Measurements from ENCODE around the gene NSMF.

NSMF gene

DNA sequence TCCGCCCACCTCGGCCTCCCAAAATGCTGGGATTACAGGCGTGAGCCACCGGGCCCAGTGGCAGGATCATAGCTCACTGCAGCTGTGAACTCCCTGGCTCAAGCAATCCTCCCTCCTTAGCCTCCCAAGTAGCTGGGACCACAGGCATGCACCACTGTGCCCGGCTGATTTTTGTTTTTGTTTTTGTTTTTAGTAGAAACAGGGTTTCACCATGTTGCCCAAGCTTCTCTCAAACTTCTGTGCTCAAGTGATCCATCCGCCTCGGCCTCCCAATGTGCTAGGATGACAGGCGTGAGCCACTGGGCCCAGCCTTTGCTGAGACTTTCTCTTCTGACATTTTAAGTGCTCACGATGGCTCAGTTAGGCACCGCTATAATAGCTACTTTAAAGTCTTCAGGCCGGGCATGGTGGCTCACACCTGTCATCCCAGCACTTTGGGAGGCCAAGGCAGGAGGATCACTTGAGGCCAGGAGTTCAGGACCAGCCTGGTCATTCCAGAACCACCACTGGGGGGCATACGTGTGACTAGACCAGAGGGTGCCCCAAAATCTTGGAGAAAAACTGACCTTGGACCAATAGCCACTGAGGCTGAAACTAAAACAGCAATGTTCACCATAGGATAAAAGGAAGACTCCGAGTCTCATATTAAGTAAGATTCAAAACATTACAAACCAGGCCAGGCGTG lies 14.9 kb downstream of the NSMF start:
- no peak for DNase-seq

DNA sequence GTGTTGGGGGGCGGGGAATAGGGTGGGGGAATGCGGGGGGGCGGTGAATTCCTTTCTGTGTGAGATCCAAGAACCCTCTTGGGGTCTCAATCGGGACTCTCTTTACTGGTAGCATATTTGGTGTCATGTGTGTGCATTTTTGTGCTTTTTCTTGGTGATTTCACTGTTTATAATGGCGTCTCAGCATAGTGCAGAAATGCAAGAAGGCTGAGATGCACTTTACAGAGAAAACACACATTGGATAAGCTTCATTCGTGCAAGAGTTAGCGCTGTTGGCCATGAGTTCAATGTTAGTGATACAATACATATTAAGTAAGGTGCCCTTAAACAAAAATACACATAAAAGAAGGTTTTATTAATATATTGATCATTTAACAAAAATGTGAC lies 17.2 kb downstream of the NSMF start:
- DNase-seq, result no peak

DNA sequence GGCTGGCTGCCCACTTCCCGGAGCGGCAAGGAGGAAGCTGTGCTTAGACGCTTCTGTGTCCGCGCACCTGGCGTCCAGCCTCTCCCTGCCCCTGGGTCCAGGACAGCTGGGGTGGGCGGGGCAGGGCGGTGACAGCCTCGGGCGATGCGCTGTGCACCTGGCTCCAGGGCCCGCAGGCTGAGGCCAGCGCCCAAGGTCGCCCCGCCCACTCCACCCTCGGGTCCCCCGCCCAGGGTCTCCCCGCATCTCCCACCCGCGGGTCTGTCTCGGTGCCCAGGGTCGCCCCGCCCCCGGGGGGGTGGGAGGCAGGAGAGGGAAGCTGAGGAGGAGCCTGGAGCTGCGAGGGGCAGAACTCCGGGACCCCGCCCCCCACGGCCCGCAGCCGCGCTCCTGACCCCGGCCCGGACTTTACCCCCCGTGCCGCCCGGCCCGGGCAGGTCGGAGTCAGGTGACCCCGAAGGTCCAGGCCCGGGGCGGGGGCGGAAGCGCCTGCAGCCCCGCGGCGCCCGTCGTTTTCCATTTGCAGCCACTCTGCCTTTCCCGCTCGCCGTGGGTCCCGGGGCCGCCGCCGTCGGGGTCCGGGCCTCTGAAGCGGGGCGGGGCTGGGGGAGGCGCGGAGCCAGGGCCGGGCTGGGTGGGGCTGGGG lies 17.7 kb downstream of the NSMF start, which contains the start of gene ENTPD8:
Gene ENTPD8, minus strand, starts transcription at position 69 of the 646 bp plus-strand sequence. CDS start 3,072 bp downstream, outside the sequence.
- DNase-seq, result peak; percentile 99

DNA sequence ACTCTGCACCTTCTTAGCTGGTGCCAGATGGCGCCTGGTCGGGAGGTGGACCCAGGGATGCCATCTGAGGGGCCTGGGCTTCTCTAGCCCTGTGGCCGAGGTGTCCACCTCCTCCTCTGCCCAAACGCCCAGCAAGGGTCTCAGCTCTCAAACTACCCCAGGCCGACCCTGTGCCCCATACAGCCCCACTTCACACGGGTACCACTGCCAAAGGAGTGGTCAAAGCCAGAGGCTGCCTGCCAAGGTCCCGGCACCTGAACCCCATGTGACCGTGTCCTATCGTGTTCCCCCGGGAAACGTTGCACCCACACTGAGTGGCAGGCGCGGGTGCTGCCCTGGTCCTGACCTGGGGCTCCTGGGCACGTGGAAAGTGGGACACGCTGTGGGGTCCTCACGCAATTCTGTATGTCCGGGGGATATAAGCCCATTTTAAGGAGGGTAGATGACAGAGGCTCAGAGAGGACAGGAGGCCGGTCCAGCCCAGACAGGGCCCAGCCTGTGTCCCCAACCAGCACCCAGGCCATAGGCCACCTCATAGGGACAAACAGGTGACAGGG lies 19.9 kb downstream of the NSMF start:
- peak; percentile 41 for DNase-seq

DNA sequence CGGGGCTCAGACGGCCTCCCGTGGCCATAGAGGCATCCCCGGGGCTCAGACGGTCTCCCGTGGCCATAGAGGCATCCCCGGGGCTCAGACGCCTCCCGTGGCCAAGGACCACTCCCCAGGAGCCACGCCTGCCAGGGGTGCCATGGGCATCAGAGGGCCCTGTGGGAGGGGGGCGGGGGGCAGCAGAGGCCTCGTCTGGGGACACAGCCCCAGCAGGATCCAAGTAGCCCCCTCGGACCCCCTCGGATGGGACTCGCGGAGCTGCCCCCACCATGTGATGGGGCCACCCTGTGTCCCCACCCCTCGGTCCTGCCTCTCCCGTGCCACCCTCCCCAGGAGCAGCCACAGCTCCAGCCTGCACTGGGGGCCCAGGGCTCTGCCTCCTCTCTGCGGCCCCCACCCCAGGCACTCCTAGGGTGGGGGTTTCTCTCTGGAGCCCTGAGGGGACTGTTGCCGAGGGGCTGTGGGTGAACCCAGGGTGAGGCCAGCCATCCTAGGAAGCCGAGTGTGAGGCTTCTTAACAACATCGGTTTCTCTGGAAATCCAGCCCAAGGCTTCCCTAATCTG lies 20.5 kb downstream of the NSMF start:
- no peak for DNase-seq

DNA sequence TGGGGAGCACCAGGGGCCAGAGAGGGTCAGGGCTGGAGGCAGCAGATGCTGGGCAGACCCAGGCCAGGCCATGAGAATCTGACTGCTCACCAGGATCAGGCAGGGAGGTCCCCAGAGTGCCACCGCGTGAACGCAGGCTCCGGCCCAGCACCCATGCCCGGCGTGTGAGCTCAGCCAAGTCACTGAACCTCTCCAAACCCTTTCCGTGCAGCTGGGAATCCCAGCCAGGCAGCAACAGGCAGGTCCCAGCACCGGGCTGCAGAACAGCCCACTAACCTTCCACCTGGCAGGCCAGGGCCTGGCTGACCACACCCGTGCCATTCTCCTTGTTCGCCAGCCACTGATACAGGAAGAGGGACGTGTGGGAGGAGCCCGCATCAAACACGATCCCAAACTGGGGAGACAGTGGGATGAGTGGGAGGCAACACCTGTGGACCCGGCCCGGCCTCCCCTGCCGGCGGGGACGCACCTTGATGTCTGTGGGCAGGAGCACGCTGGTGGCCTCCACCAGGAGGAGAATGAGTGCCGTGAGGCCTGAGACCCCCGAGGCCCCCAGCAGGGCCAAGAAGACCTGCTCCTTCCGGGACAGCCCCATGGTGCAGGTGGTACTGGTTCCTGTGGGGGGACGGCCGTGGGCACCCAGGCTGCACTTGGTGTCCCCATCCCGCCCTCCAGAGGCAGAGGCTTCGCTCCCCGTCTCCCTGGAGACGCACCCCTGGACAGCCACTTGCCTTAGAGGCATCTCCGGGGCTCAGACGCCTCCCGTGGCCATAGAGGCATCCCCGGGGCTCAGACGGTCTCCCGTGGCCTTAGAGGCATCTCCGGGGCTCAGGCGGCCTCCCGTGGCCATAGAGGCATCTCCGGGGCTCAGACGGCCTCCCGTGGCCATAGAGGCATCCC lies 21.2 kb downstream of the NSMF start:
- no peak for DNase-seq

DNA sequence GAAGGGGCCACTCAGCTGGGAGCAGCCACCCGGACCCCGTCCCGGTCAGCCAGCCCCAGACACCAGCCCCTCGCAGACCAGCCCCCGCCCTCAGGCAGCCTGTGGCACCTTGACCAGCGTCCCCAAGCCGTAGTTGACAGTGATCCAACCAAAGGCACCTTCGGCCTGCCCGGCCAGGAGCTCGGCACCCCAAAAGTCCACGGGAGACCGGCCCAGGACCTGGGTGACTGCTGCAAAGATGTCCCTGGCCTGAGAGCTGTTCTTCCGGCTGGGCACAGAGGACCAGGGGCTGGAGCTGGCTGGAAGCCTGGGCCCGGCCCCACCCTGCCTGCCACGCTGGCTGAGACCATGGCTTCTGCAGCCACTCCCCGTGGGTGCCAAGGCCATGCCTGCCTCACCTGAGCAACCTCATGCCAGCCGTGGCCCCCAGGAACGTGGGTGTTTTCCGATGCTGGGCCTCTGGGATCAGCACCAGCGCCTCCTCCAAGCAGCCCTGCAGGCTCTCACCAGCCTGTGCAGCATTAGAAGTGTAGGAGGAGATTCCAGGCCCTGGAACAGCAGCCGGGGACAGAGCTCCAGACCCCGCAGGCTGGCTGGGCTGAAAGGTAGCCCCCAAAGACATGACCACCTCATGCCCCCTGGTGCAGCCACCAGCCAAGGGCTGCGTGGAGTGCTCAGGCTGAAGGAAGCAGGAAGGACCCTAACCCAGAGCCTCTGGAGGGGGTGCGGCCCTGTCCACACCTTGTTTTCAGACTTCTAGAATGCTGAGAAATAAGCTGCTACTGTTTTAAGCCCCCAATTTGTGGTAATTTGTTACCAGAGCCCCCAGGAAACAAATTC lies 22.2 kb downstream of the NSMF start:
- no peak for DNase-seq

DNA sequence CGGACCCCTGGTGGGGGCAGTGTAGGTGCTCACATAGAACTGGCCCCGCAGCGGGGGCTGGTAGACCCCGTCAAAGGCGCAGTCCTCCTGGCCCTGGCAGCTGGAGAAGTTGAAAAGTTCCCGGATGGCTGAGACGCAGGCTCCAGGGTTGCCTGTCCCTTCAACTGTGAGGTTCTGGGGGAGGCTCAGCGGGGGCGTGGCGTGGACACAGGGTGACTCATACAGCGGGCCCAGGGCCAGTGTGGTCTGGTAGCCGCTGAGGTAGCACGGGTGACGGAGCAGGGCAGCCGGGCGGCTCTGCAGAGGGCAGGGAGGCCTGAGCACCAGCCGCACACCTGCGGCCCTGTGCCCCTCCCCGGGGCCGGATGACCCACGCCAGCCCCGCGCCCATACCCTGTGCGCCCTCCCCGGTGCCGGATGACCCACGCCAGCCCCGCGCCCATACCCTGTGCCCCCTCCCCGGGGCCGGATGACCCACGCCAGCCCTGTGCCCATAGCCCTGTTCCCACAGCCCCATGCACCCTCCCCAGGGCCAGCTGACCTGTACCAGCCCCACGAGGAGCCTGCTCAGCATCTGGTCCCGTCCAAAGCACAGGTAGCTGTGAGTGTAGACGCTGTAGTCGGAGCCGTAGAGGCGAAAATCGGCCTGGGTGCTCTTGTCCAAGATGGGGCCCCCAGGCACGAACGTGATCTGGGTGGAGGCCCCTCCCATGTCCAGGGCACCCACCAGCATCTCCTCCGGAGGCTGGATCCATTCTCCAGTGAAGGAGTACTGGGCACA lies 23.0 kb downstream of the NSMF start:
- peak; percentile 94 for DNase-seq

DNA sequence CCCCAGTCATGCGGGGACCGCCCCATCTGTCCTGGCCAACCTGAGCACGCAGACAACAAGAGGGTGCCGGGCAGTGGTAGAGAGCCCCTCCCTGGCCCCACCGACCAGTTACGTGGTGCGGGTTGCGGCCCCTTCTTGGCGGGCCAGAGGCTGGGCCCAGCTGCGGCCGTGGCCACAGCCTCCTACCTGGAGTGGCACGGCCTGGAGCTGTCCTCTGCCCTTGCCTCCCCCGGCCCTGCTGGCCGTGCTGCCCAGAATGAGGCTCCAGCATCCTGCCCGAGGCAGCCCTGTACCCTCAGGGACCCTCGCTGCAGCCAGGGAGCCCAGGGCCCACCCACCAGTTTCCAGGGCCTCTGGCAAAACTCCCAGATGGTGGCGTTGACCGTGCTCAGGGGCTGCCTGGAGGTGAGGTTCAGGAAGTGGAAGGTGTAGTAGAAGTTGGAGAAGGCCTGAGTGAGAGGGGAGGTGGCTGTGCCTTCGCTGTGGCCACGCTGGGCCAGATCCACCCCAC lies 23.7 kb downstream of the NSMF start:
- DNase-seq, result no peak

DNA sequence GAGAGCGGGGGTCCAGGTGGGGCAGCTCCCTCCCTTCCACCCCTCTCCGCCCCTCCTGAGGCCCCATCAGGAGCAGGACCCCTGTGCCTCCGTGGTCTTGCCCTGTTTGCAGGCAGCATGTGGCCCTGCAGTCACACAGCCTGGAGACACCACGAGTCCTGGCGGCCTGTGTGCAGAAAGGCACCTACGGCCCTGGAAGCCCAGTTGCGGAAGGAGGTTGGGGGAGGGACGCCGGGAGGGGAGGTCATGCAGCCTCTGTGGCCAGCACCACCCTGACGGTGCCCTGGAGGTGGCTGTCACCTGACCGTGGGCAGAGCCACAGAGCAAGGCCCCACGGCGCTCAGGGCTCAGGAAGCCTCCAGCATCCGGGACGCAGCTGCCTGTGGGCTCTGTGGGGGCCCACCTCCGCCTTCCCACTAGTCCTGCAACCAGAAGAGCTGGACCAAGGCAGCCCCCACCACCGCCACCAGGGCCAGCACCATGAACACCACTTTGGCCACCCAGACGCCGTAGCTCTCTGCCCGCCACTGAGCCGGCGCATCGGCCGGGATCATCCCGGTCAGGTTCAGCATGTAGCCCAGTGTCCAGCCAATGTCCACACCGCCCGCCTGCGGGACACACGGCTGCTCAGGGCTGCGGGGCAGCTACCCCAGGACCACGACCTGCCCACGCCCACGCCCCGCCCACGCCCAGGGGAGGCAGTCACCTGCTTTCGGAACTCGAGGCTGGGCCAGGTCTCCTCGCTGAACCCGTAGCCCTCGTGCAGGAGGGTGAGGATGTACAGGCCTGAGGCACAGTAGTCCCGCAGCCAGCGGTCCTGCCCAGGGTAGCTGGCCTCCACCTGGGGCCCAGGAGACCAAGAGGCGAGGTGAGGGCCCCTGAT lies 24.4 kb downstream of the NSMF start:
- DNase-seq, result no peak

DNA sequence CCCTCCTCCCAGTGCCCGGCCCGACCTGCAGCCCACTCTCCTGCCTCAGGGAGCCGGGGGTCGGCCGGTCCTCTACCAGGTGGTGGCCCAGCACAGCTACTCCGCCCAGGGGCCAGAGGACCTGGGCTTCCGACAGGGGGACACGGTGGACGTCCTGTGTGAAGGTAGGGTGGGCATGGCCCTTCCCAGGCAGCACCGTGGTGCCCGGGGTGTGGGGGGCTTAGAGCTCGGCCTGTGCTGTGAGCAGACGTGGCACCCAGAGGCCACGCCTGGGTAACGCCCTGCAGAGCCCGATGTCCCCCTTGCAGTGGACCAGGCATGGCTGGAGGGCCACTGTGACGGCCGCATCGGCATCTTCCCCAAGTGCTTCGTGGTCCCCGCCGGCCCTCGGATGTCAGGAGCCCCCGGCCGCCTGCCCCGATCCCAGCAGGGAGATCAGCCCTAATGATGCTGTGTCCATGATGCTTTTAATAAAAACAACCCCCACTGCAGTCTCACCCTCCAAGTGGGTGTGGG lies 25.2 kb downstream of the NSMF start:
- no peak for DNase-seq

DNA sequence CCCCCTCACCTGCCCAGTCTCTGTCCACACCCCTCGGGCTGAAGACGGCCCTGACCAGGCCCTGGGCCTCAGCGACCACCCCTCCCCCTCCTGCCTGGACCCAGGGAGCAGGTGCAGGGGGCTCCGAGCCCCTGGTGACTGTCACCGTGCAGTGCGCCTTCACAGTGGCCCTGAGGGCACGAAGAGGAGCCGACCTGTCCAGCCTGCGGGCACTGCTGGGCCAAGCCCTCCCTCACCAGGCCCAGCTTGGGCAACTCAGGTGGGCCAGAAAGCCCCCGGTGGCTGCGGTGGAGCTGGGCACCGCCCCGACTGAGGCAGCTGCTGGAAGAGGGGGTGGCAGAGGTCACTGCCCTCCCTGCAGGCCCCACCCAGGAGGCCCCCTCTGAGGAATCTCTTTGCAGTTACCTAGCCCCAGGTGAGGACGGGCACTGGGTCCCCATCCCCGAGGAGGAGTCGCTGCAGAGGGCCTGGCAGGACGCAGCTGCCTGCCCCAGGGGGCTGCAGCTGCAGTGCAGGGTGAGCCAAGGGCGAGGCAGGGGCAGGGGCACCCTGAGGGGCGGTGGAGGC lies 25.7 kb downstream of the NSMF start:
- DNase-seq, result no peak

DNA sequence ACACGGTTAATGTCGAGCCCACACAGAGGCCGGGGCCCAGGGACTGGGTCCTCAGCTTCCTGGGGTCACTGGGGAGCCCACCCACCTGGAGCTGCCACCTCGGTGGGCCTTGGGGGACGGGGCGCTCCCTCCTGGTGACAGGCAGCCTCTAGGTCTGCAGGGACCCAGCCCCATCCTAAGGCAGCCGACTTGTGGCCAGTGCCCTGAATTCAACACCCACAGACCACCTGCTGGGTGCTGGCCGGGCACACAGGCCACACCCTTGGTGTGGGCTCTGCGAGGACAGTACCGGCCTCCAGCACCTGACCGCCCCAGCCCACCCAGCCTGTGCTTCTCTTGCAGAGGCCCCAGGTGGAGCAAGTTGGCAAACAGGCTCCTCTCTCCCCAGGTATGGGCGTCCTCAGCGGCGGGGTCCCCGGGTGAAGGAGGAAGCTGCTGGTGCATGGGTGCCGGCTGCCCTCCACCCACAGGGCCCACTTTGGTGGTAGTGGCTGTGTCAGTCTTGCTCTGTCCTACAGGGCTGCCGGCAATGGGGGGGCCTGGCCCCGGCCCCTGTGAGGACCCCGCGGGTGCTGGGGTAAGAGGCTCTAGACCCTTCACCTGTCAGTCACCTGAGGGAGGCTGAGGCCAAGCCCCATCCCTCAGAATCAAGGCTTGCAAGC lies 26.3 kb downstream of the NSMF start:
- DNase-seq, result no peak

DNA sequence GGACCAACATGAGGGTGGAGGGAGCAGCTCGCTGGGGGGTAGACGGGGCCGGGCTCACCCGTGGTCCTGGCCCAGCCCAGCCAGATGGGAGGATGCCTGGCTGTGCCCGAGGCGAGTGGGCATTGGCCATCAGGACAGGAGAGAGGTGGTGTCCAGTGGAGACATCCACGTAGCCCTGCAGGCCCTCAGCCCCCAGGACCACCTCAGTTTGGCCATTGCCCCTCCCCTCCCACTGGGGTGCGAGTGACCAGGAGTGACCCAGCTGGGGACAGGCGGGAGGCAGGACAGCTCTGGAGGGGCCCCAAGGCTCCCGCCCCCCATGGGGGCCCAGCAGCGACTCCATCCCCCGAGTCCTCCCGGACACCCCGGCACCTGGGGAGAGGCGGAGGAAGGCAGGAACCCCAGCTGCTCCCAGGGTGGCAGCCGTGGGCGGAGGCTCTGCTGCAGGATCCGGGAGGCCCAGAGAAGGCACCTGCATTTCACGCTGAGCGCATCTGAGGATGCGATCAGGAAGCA lies 27.7 kb downstream of the NSMF start:
- no peak for DNase-seq

DNA sequence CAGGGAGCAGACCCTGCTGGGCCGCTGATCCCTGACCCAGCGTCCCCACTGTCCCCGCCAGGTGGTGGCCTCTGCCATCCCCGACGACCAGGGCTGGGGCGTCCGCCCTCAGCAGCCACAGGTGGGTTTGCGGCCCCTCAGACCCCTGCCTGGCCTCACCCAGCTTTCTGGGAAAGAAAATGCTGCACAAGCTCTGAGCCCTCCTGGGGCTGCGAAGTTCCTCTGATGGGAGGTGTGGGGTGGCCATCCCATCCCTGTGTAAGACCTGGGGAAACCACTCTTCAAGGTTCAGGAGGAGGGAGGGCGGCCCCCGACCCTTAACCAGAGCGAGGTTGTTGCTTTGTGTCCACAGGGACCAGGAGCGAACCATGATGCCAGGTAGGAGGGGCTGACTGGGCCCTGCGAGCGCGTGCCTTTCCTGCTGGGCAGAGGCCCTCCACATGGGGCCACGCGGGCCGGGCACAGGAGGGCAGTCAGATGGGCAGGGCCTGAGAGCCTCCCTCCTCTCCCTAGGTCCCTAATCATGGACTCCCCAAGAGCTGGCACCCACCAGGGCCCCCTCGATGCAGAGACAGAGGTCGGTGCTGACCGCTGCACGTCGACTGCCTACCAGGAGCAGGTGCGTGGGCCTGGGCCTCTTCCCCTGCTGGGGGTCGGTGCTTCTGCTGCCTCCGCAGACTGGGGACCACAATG lies 28.3 kb downstream of the NSMF start:
- DNase-seq, result no peak

DNA sequence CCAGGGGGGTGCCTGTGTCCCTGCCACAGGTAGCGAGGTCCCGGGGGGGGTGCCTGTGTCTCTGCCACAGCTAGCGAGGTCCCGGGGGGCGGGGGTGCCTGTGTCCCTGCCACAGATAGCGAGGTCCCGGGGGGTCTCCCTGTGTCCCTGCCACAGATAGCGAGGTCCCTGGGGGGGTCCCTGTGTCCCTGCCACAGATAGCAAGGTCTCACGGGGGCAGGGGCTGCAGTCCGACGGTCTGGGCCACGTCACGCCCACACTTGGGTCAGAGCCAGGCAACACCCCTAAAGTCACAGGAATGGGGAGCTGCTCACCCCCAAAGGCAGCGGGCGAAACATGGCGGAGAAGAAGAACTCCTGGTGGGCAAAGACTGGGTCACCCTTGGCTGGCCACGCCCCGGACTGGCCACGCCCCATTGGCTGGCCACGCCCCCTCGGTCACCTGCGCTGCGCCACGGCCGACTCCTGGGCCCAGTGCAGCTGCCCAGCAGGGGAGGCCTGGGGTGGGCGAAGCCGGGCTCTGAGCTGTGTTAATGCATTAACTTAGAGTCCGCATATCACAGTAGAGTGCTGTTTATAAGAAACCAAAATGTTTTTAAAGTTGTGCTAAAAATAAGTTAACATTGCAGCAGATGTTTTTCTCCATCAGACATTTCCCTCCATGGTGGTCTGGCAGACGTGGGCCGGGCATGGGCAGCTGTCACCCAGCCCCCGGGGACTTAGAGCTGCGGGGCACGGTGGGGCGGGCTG lies 29.0 kb downstream of the NSMF start:
- peak; percentile 76 for DNase-seq

DNA sequence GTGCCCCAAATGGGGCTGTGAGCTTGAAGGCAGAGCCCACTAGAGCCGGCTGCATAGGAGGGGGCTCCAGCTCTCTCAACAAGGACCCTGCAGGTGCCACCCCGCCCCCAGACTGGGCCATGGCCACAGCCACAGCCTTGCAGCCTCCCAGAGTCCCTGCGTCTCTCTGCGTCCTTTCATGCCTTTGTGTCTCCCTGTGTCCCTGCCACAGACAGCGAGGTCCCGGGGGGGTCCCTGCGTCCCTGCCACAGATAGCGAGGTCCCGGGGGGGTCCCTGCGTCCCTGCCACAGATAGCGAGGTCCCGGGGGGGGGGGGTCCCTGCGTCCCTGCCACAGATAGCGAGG lies 29.6 kb downstream of the NSMF start:
- DNase-seq, result peak; percentile 68
